CD4-positive, CD25-positive, alpha-beta regulatory T cell (primary cell): ENCODE data around the gene DIPK2A. TPM values are rescaled to one million over a fixed set of nuclear protein-coding genes. Genes with fewer than 3 reads are reported as not detected.

Experiments used
- ATAC-seq, 2 donors: fragments of 150-1000 bp; cut with Tn5 transposase; one replicate each; pipeline ENCODE4 v1.10.0; 2021; ENCODE audit warnings: low read depth in 2 of 2, moderate number of reproducible peaks in 2 of 2, moderate library complexity in 1 of 2
- DNase-seq, 3 donors: peaks; one replicate each; pipeline versions ENCODE4 v3.0.0 to v3.0.0-alpha.2; 2012 to 2022; ENCODE audit warnings: mixed read lengths in 1 of 3
- H3K27ac ChIP-seq: one replicate; pipeline ENCODE4 v1.7.0; 2013; ENCODE audit warnings: mild to moderate bottlenecking, low read length; ENCODE audit not compliant: insufficient read depth, poor library complexity, severe bottlenecking
- H3K27me3 ChIP-seq: one replicate; pipeline ENCODE4 v1.7.0; 2013; ENCODE audit warnings: low read length; ENCODE audit not compliant: control insufficient read depth, insufficient read depth
- H3K36me3 ChIP-seq: one replicate; pipeline ENCODE4 v1.7.0; 2013; ENCODE audit warnings: mild to moderate bottlenecking, low read length, moderate library complexity; ENCODE audit not compliant: control insufficient read depth, insufficient read depth
- H3K4me1 ChIP-seq: 2 replicates; pipeline ENCODE4 v1.7.0; 2013; ENCODE audit warnings: mild to moderate bottlenecking, low read length; ENCODE audit not compliant: insufficient read depth, control insufficient read depth, poor library complexity, severe bottlenecking
- H3K4me3 ChIP-seq: one replicate; pipeline ENCODE4 v1.7.0; 2013; ENCODE audit warnings: low read depth, mild to moderate bottlenecking, low read length, moderate library complexity
- H3K9me3 ChIP-seq, 2 experiments: 1 replicate in 1 of 2; 2 replicates in 1 of 2; pipeline ENCODE4 v1.7.0; 2013; ENCODE audit warnings: low read length in 2 of 2, mild to moderate bottlenecking in 1 of 2, moderate library complexity in 1 of 2; ENCODE audit not compliant: control insufficient read depth in 2 of 2
- H3K27ac Mint-ChIP-seq, 3 donors: one replicate each; pipeline ENCODE4 v1.8.0; 2020 to 2022; ENCODE audit warnings: mild to moderate bottlenecking in 3 of 3, mixed read lengths in 3 of 3, moderate library complexity in 2 of 3
- H3K27me3 Mint-ChIP-seq: one replicate; pipeline ENCODE4 v1.8.0; 2022; ENCODE audit warnings: mild to moderate bottlenecking, mixed read lengths
- H3K36me3 Mint-ChIP-seq: one replicate; pipeline ENCODE4 v1.8.0; 2020; ENCODE audit warnings: mixed read lengths
- H3K4me1 Mint-ChIP-seq, 4 donors: one replicate each; pipeline ENCODE4 v1.8.0; 2020 to 2022; ENCODE audit warnings: mixed read lengths in 4 of 4, mild to moderate bottlenecking in 1 of 4
- H3K4me3 Mint-ChIP-seq, 4 donors: one replicate each; pipeline ENCODE4 v1.8.0; 2020 to 2022; ENCODE audit warnings: mild to moderate bottlenecking in 4 of 4, mixed read lengths in 4 of 4, moderate library complexity in 3 of 4
- H3K9me3 Mint-ChIP-seq, 7 donors: one replicate each; pipeline ENCODE4 v1.8.0; 2020 to 2022; ENCODE audit warnings: mixed read lengths in 7 of 7, mild to moderate bottlenecking in 3 of 7, moderate library complexity in 2 of 7
- polyA plus RNA-seq, 4 donors: library from polyadenylated mRNA; unstranded; fragments of 300-500 nt; fragmentation: Illumina TruSeq; gene quantifications; one replicate each; pipeline ENCODE4 v1.2.3, GENCODE V29; 2021
- total RNA-seq: library from RNA; stranded (reverse); gene quantifications from one replicate; pipeline ENCODE4 v1.2.3, GENCODE V29; 2022

DIPK2A gene
- total and polyA plus RNA-seq, 5 donors from 2014 or later = 8.5 to 17.8 (median 11.3) TPM

DNA sequence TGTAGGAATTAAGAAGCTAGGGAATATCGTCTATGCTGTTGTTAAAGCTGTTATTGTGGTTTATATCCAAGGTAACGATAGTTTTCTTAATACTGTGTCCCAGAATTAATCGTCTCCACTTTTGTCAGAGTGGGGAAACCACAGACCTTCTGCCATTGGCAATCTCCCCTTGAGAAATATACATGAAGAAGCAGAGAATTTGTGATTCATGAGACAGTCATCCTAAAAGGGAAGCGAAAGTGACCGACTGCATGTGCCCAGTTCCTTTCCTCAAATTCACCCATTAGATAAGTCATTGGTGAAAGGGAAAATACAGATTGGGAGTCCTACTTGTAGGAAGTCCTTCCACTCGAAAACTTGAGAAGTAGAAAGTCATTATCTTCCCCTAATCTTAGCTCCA, 26.6 kb downstream of the DIPK2A start:
- ATAC-seq (peak in 1 of 2 donors; percentile 40), DNase-seq (no peak)
- H3K27me3 Mint-ChIP-seq = no peaks in the 10 kb centered on the region
- Histone ChIP-seq H3K4me1 (no peaks in the 10 kb centered on the region), H3K27ac (no peak overlapping the region), H3K4me3 (no peak overlapping the region), H3K36me3 (no peaks in the 10 kb centered on the region), H3K27me3 (no peaks in the 10 kb centered on the region), H3K9me3 (no peaks in the 10 kb centered on the region)
- no peak overlapping the region for H3K27ac Mint-ChIP-seq
- peaks cover 10% of the 10 kb centered on the region for H3K36me3 Mint-ChIP-seq
- H3K4me3 Mint-ChIP-seq = no peak overlapping the region
- no peaks in the 10 kb centered on the region for H3K9me3 Mint-ChIP-seq
- peaks cover 0 to 7% (median 3%) of the 10 kb centered on the region in 4 donors for H3K4me1 Mint-ChIP-seq

DNA sequence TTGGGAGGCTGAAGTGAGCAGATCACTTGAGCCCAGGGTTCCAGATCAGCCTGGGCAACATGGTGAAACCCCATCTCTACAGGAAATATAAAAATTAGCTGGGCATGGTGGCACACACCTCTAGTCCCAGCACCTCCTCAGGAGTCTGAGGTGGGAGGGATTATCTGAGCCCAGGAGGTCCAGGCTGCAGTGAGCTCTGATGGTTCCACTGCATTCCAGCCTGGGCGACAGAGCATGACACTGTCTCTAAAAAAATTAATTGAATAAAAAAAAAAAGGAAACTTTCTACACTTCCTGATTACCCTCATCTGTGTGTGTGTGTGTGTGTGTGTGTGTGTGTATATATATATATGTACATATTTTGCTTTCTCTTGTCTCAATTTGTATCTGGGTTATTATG, 31.4 kb downstream of the DIPK2A start:
- Mint-ChIP-seq H3K27me3 (peaks cover 1% of the 10 kb centered on the region), H3K4me3 (no peak overlapping the region), H3K36me3 (no peaks in the 10 kb centered on the region), H3K4me1 (peaks cover 0 to 4% (median 0%) of the 10 kb centered on the region in 4 donors), H3K27ac (no peak overlapping the region), H3K9me3 (no peaks in the 10 kb centered on the region)
- DNase-seq = no peak
- Histone ChIP-seq H3K9me3 (no peaks in the 10 kb centered on the region), H3K27ac (no peak overlapping the region), H3K4me3 (no peak overlapping the region), H3K4me1 (no peaks in the 10 kb centered on the region), H3K27me3 (no peaks in the 10 kb centered on the region), H3K36me3 (no peaks in the 10 kb centered on the region)
- no peak for ATAC-seq

- no peaks in the 10 kb centered on the region for H3K4me1 ChIP-seq
- peaks cover 2% of the 10 kb centered on the region for H3K27me3 ChIP-seq
- H3K36me3 Mint-ChIP-seq = no peaks in the 10 kb centered on the region
- H3K27me3 Mint-ChIP-seq = peaks cover 12% of the 10 kb centered on the region
- no peaks in the 10 kb centered on the region for H3K36me3 ChIP-seq
- no peaks in the 10 kb centered on the region for H3K9me3 ChIP-seq
- H3K4me3 ChIP-seq = no peak overlapping the region
- DNase-seq (no peak), ATAC-seq (no peak)
- H3K9me3 Mint-ChIP-seq = peaks cover 0 to 2% (median 0%) of the 10 kb centered on the region in 7 donors
- no peak overlapping the region for H3K4me3 Mint-ChIP-seq
- H3K27ac Mint-ChIP-seq = no peak overlapping the region
- H3K27ac ChIP-seq = no peak overlapping the region
- no peaks in the 10 kb centered on the region for H3K4me1 Mint-ChIP-seq
These were observed 38.7 kb downstream of the DIPK2A start for GRCh38 chr3:144010371-144010770.

DNA sequence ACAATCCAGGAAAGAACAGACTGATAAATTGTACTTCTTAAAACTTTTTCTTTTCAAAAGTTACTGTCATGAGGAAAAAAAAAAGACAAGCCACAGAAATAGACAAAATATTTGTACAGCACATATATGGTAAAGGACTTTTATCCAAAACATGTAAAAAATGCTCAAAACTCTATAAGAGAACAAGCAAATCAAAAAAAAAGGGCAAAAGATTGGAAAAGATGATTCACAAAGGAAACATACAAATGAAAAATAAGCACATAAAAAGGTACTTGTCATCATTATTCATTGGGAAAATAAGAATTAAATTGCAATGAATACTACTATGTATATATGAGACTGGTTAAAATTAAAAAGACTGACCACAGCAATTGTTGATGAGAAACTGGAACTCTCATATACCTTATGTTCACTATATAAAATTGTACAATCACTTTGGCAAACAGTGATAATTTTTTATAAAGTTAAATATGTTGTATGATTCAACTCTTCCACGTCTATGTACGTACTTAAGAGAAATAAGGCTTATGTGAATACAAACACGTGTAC, 39.7 kb downstream of the DIPK2A start:
- Histone ChIP-seq H3K36me3 (no peaks in the 10 kb centered on the region), H3K4me1 (no peaks in the 10 kb centered on the region), H3K4me3 (no peak overlapping the region), H3K9me3 (no peaks in the 10 kb centered on the region), H3K27ac (no peak overlapping the region), H3K27me3 (peaks cover 2% of the 10 kb centered on the region)
- Mint-ChIP-seq H3K4me1 (no peaks in the 10 kb centered on the region), H3K27me3 (peaks cover 21% of the 10 kb centered on the region), H3K9me3 (peaks cover 0 to 2% (median 0%) of the 10 kb centered on the region in 7 donors), H3K36me3 (no peaks in the 10 kb centered on the region), H3K27ac (no peak overlapping the region), H3K4me3 (no peak overlapping the region)
- DNase-seq = no peak
- no peak for ATAC-seq

DNA sequence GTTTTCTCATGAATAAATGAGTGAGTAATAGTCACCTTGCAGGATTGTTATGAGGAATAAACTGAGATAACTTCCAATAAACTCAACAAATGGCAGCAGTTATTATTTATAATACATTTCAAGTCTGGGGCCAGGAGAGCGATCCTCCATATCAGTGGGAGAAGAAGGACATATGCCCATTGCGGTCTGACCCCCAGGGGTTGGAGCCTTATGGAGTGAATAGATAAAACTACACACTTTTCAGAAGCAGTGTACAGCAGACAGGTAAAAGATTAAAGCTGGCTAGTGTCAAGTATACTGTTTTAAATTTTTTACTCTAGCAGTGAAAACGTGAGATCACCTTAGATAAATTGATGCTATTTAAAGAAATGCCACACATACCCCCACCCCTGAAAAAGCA, 43.5 kb downstream of the DIPK2A start:
- ATAC-seq (no peak), DNase-seq (no peak)
- Mint-ChIP-seq H3K27ac (no peak overlapping the region), H3K9me3 (peaks cover 0 to 4% (median 0%) of the 10 kb centered on the region in 7 donors), H3K4me1 (no peaks in the 10 kb centered on the region), H3K36me3 (no peaks in the 10 kb centered on the region), H3K4me3 (no peak overlapping the region), H3K27me3 (peaks cover 16% of the 10 kb centered on the region)
- Histone ChIP-seq H3K9me3 (no peaks in the 10 kb centered on the region), H3K4me3 (no peak overlapping the region), H3K4me1 (no peaks in the 10 kb centered on the region), H3K27ac (no peak overlapping the region), H3K27me3 (peaks cover 2% of the 10 kb centered on the region), H3K36me3 (no peaks in the 10 kb centered on the region)

- Mint-ChIP-seq H3K36me3 (no peaks in the 10 kb centered on the region), H3K4me3 (no peak overlapping the region), H3K4me1 (no peaks in the 10 kb centered on the region), H3K27me3 (peaks cover 21% of the 10 kb centered on the region), H3K27ac (no peak overlapping the region), H3K9me3 (peaks cover 0 to 4% (median under 1%) of the 10 kb centered on the region in 7 donors)
- no peak overlapping the region for H3K4me3 ChIP-seq
- no peaks in the 10 kb centered on the region for H3K4me1 ChIP-seq
- DNase-seq (no peak), ATAC-seq (no peak)
- H3K9me3 ChIP-seq = no peaks in the 10 kb centered on the region
- no peak overlapping the region for H3K27ac ChIP-seq
- H3K27me3 ChIP-seq = peaks cover 2% of the 10 kb centered on the region
- no peaks in the 10 kb centered on the region for H3K36me3 ChIP-seq
These were observed 47.2 kb downstream of the DIPK2A start for GRCh38 chr3:144018776-144019175.

Other genes with a start within 250 kb of the DIPK2A start
- gene SLC9A9, start 123.4 kb upstream of the DIPK2A start, total RNA-seq = 47.6 TPM
- gene SLC9A9, start 123.4 kb upstream of the DIPK2A start, polyA plus RNA-seq = 10 to 100 TPM; 31.7 to 49.3 (median 41.1) TPM